ENCODE data around the gene C19orf38.

DNA sequence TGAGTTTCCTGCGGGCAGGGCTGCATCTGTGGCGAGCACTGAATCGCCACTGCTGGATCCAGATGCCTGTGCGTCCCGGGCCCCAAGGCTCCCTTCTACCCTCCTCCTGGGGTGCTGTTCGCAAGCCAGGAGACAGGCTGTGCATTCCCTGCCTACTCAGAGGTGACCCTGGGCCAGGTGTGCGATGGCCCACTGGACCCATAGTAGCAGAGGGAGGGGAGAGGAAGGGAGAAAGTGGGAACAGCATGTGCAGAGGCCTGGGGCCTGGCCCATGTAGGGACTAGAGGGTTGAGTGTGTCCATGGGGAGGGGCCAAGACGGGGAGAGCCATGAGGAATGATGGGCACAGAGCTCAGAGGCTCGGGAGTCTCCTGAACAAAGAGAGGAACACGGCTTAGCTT, 50.4 kb downstream of the C19orf38 start:
- no peak for TF ChIP-seq RAD21 (IDR thresholded peaks at IDR 0.05)
- TF ChIP-seq, protein P1, sequence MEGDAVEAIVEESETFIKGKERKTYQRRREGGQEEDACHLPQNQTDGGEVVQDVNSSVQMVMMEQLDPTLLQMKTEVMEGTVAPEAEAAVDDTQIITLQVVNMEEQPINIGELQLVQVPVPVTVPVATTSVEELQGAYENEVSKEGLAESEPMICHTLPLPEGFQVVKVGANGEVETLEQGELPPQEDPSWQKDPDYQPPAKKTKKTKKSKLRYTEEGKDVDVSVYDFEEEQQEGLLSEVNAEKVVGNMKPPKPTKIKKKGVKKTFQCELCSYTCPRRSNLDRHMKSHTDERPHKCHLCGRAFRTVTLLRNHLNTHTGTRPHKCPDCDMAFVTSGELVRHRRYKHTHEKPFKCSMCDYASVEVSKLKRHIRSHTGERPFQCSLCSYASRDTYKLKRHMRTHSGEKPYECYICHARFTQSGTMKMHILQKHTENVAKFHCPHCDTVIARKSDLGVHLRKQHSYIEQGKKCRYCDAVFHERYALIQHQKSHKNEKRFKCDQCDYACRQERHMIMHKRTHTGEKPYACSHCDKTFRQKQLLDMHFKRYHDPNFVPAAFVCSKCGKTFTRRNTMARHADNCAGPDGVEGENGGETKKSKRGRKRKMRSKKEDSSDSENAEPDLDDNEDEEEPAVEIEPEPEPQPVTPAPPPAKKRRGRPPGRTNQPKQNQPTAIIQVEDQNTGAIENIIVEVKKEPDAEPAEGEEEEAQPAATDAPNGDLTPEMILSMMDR (IDR thresholded peaks at IDR 0.05; ENCODE audit: low read depth, low read length, missing input control): no peak
